ENCODE results near the gene GABBR2. TPM values are rescaled to one million over a fixed set of nuclear protein-coding genes. Genes with fewer than 3 reads are reported as not detected.

Gene GABBR2
- total and polyA plus RNA-seq, 2 of the 8 experiments (the other 6 are each of a cell fraction or from before 2014, with no cell fraction given) = 0.50 to 1.2 TPM

DNA sequence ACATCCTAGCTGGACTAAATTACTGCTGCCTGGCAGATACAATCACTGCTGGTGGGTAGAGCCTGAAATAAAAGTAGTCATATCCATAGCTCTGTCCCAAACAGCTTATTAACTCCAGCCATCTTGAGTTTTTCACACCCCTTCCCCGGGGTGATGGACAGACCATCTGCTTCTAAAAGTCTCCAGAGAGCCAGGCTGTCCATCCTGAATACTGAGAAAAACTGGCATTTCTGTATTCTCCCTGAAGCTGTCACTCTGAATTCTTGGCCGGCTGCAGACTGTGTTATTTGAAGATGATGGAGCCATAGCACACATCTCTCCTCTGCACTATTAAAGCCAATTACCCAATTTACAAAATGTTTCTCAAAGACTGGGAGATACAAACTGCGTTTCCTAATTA lies 118.6 kb downstream of the GABBR2 start:
- H2BK15ac ChIP-seq (ENCODE audit: low read length) = no peak overlapping the region
- H4K5ac ChIP-seq (ENCODE audit: insufficient read length, low read depth, low read length) = no peak overlapping the region
- H4K91ac ChIP-seq (replicated peaks; ENCODE audit: insufficient read length, low read length) = no peak overlapping the region
- no peaks in the 10 kb centered on the region for H4K20me1 ChIP-seq (replicated peaks in 1 of 2; ENCODE audit: control insufficient read depth in 1 of 2, insufficient read depth in 2 of 2, low read length in 2 of 2)
- H2AFZ ChIP-seq (ENCODE audit: low read length) = no peak overlapping the region
- H3K27me3 ChIP-seq (replicated peaks in 1 of 4; ENCODE audit: control insufficient read depth in 3 of 4, extremely low read depth in 1 of 4, insufficient read depth in 3 of 4, low read length in 3 of 4) = no peaks in the 10 kb centered on the region; a peak in 2 of 7 replicates
- no peak overlapping the region for H3K18ac ChIP-seq (ENCODE audit: extremely low read depth, low read length)
- no peak overlapping the region for H3K23ac ChIP-seq (ENCODE audit: insufficient read length)
- no peak overlapping the region for H2BK120ac ChIP-seq (replicated peaks; ENCODE audit: low read depth, low read length)
- H3K4me2 ChIP-seq (ENCODE audit: insufficient read depth in 1 of 2, low read depth in 2 of 2, low read length in 2 of 2) = no peak overlapping the region
- H3K9ac ChIP-seq (replicated peaks in 1 of 4; ENCODE audit: extremely low read depth in 1 of 4, low read depth in 3 of 4, low read length in 3 of 4) = no peak overlapping the region
- POLR2A ChIA-PET (ENCODE audit: partially characterized antibody) = no interaction called here
- FAIRE-seq (no peak), DNase-seq (ENCODE audit: low read depth in 1 of 2, low spot score in 2 of 2) (no peak)
- H3K4ac ChIP-seq (replicated peaks; ENCODE audit: insufficient read length, low read depth, low read length) = no peak overlapping the region
- H2BK20ac ChIP-seq (ENCODE audit: low read length) = no peak overlapping the region
- no peak overlapping the region for H3K14ac ChIP-seq (ENCODE audit: insufficient read length)
- CTCF ChIA-PET (ENCODE audit: partially characterized antibody) = interaction anchor here (0.6 kb wide), 1 partner anchor 144 kb away, joined by 3 read pairs; no protein-coding TSS in a partner anchor
- WGBS, 2 experiments (ENCODE audit: extremely low coverage in 1 of 2, insufficient coverage in 1 of 2, insufficient read length in 1 of 2, insufficient replicate concordance in 2 of 2, low coverage in 1 of 2, low lambda C conversion rate in 2 of 2, missing lambda C conversion rate in 1 of 2) = 84% methylated on average over 3 of the region's 3 CpGs; no CpG with 5 or more reads in 1 of the 2 experiments
- no peak overlapping the region for H4K8ac ChIP-seq (ENCODE audit: extremely low read depth, insufficient read depth, low read length)
- H2BK5ac ChIP-seq (ENCODE audit: low read depth, low read length) = no peak overlapping the region
- H3K79me2 ChIP-seq (ENCODE audit: control insufficient read depth in 1 of 2, insufficient read depth in 2 of 2, low read length in 2 of 2) = no peaks in the 10 kb centered on the region
- no peak overlapping the region for H2AK5ac ChIP-seq (ENCODE audit: low read depth, low read length)
- H3K36me3 ChIP-seq (ENCODE audit: control insufficient read depth in 2 of 4, insufficient read depth in 4 of 4, low read length in 3 of 4) = no peaks in the 10 kb centered on the region
- no peaks in the 10 kb centered on the region for H3K79me1 ChIP-seq (ENCODE audit: low read depth, low read length)
- no peaks in the 10 kb centered on the region for H3K4me1 ChIP-seq (replicated peaks in 1 of 4; ENCODE audit: control insufficient read depth in 3 of 4, insufficient read depth in 4 of 4, low read length in 3 of 4)
- no peaks in the 10 kb centered on the region for H3K9me3 ChIP-seq (ENCODE audit: insufficient read depth in 2 of 2, low read depth in 1 of 2, low read length in 1 of 2)
- H3K23me2 ChIP-seq (ENCODE audit: low read depth, low read length) = no peaks in the 10 kb centered on the region
- no peak overlapping the region for H3K27ac ChIP-seq (ENCODE audit: low read depth, low read length)
- no peak overlapping the region for H3K56ac ChIP-seq (replicated peaks; ENCODE audit: insufficient read length, low read depth, low read length)
- H2BK12ac ChIP-seq (ENCODE audit: low read depth, low read length) = no peak overlapping the region
- H3K4me3 ChIP-seq (ENCODE audit: extremely low read depth in 1 of 4, insufficient read depth in 2 of 4, low read depth in 3 of 4, low read length in 4 of 4) = no peak overlapping the region
- no peak for TF ChIP-seq JUND (IDR thresholded peaks at IDR 0.05; ENCODE audit: low read length)
- no peak for TF ChIP-seq TAF1 (IDR thresholded peaks at IDR 0.05; ENCODE audit: low read depth, low read length)
- TF ChIP-seq, protein P1, sequence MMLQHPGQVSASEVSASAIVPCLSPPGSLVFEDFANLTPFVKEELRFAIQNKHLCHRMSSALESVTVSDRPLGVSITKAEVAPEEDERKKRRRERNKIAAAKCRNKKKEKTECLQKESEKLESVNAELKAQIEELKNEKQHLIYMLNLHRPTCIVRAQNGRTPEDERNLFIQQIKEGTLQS (IDR thresholded peaks at IDR 0.05; ENCODE audit: insufficient read depth, low read depth, low read length) = no peak
- TF ChIP-seq ZNF274 (IDR thresholded peaks at IDR 0.05; ENCODE audit: borderline replicate concordance, extremely low read depth, low read length) = no peak
- TF ChIP-seq RFX5 (IDR thresholded peaks at IDR 0.05; ENCODE audit: borderline replicate concordance, low read depth, low read length) = no peak
- no peak for TF ChIP-seq KDM4A (IDR thresholded peaks at IDR 0.05; ENCODE audit: low read depth, low read length, severe bottlenecking)
- TF ChIP-seq BRCA1 (IDR thresholded peaks at IDR 0.05; ENCODE audit: low read depth, low read length) = no peak
- TF ChIP-seq MAFK (IDR thresholded peaks at IDR 0.05; ENCODE audit: low read depth, low read length) = no peak
- TF ChIP-seq SP4 (IDR thresholded peaks at IDR 0.05; ENCODE audit: low read length) = no peak
- no peak for TF ChIP-seq SP2 (IDR thresholded peaks at IDR 0.05; ENCODE audit: low read length)
- no peak for TF ChIP-seq TCF12 (IDR thresholded peaks at IDR 0.05; ENCODE audit: low read depth, low read length)
- TF ChIP-seq, protein P2, sequence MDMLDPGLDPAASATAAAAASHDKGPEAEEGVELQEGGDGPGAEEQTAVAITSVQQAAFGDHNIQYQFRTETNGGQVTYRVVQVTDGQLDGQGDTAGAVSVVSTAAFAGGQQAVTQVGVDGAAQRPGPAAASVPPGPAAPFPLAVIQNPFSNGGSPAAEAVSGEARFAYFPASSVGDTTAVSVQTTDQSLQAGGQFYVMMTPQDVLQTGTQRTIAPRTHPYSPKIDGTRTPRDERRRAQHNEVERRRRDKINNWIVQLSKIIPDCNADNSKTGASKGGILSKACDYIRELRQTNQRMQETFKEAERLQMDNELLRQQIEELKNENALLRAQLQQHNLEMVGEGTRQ (IDR thresholded peaks at IDR 0.05; ENCODE audit: low read length) = no peak
- TF ChIP-seq CREB1 (IDR thresholded peaks at IDR 0.05) = no peak
- no peak for TF ChIP-seq JUN (IDR thresholded peaks at IDR 0.05; ENCODE audit: low read depth, low read length)
- TF ChIP-seq CBX5 (IDR thresholded peaks at IDR 0.05; ENCODE audit: low read depth, low read length) = no peak

Measured in H1 (cell line).